NCI-H345 (cell line): ENCODE results near the gene ZBTB25.
"Not testable (repeated sequence)": the region's sequence is repeated elsewhere in the genome, so short reads cannot be mapped to it uniquely, and the experiment has no call there.

ENCODE experiments used
- DNase-seq: peaks from one replicate; lab custom pipeline; 2025; lab: John Stamatoyannopoulos, UW

The ZBTB25 gene

GRCh38 chr14:64503434-64504309 lies at the start of gene ZBTB25:
TSS of gene ZBTB25 (minus strand) at chr14:64503838. CDS start at chr14:64490533, 13,305 bp downstream.
- DNase-seq = peak; percentile 96

- no peak for DNase-seq
Observed at GRCh38 chr14:64550621-64551333, 47.1 kb upstream of the ZBTB25 start.

- peak; percentile 71 for DNase-seq
Observed at GRCh38 chr14:64549791-64550620, 46.4 kb upstream of the ZBTB25 start, which contains the start of gene PPP1R36. TSS of gene PPP1R36 (plus strand) at chr14:64549961. CDS start at chr14:64549998, 37 bp downstream.

- DNase-seq = no peak
Observed at GRCh38 chr14:64549016-64549415, 45.4 kb upstream of the ZBTB25 start.

- DNase-seq = no peak
Observed at GRCh38 chr14:64544607-64545312, 41.1 kb upstream of the ZBTB25 start.

GRCh38 chr14:64542836-64543201 lies 39.2 kb upstream of the ZBTB25 start:
- DNase-seq = no peak

- no peak for DNase-seq
Observed at GRCh38 chr14:64541972-64542835, 38.6 kb upstream of the ZBTB25 start.

GRCh38 chr14:64541261-64541971 lies 37.8 kb upstream of the ZBTB25 start:
- no peak for DNase-seq

GRCh38 chr14:64540208-64541202 lies 36.9 kb upstream of the ZBTB25 start, which contains the start of gene HSPA2:
TSS of gene HSPA2 (plus strand) at chr14:64540741. CDS start at chr14:64540850, 109 bp downstream.
- peak; percentile 88 for DNase-seq

GRCh38 chr14:64536488-64537245 lies 33.0 kb upstream of the ZBTB25 start:
- no peak for DNase-seq

- no peak for DNase-seq
Observed at GRCh38 chr14:64531567-64531966, 27.9 kb upstream of the ZBTB25 start.

- DNase-seq = no peak
Observed at GRCh38 chr14:64525354-64525753, 21.7 kb upstream of the ZBTB25 start.

GRCh38 chr14:64522591-64523355 lies 19.1 kb upstream of the ZBTB25 start:
- no peak for DNase-seq

GRCh38 chr14:64520699-64521098 lies 17.1 kb upstream of the ZBTB25 start:
- no peak for DNase-seq

GRCh38 chr14:64518229-64518628 lies 14.6 kb upstream of the ZBTB25 start:
- DNase-seq = no peak

GRCh38 chr14:64517667-64518066 lies 14.0 kb upstream of the ZBTB25 start:
- DNase-seq = not testable (repeated sequence)

- DNase-seq = no peak
Observed at GRCh38 chr14:64516969-64517368, 13.3 kb upstream of the ZBTB25 start.
